GM18868 (cell line): ENCODE measurements around the gene SMYD4.
"Not testable (repeated sequence)": the region's sequence is repeated elsewhere in the genome, so short reads cannot be mapped to it uniquely, and the experiment has no call there.

Source experiments
- ATAC-seq: cut with Tn5 transposase; IDR thresholded peaks from one replicate; pipeline ENCODE4 v1.9.1; 2021; ENCODE audit warnings: mild to moderate bottlenecking, moderate library complexity; ENCODE audit not compliant: unreplicated experiment

Gene SMYD4

DNA sequence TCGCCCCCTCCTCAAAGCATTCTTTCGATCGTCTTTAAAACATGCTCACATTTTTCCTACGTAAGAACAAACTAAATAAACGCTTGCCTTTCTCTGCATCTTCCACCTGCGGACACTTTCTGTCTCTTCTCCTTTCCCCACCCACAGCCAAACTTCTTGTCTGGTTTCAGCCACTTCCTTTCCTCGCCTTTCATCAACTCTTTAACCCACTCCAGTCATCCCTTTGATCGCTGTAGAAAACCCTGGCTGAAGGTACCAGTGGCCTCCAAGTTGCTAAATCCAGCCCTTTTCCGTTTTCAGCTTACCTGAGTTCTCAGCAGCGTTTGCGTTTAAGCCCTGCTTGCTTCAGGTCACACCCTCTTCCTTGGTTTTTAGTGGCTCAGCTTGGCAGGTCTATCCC is 586 bp upstream of the SMYD4 start:
- ATAC-seq, result no peak

DNA sequence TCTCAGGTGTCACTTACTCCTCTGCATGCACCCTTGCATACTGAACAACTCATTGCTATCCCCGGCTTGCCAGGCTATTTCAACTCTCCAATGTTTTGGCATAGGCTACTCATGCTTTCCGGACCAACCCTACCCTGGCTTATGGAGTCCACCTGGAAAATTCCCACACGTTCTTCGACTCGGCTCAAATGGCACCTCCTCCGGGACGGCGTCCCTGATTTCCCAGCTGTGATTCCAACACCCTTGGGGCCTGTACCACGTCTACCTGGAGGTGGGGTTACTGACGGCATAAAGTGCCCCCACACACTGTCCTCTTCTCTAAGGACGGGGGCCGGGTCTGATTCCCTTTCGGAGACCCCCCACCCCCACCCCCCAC is 498 bp downstream of the SMYD4 start:
- no peak for ATAC-seq

DNA sequence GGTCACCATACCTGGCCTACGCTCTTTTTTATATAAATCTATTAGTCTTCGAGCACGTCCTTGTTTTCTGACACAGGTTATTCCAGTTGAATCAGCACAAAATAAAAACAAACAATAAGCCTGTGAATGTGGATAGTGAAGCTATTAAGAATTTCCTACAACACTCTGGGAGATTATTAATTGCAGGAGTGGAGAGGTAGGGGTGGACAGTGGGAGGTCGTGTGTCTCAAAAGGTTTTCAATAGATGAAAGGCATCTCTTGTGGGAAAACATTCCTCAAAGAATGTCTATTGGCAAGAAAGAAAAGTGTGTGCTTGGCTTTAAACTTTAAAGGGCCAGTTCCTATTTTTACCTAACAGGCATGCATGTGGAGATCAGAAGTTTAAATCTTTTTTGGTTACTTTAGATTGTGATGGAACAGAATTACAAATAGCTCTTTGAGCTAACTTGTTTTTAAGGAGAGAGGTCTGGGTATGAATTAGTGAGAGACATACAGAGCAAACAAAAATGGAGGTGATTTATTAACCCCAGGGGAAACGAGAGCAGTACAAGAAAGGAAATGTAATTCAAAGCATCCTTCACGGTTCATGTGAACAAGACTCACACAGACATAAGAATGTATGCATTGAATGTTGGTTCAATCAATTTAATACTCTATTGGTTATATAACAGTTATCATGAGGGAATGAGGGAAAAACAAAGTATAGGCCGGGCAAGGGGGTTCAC is 9.0 kb downstream of the SMYD4 start:
- ATAC-seq, result no peak

DNA sequence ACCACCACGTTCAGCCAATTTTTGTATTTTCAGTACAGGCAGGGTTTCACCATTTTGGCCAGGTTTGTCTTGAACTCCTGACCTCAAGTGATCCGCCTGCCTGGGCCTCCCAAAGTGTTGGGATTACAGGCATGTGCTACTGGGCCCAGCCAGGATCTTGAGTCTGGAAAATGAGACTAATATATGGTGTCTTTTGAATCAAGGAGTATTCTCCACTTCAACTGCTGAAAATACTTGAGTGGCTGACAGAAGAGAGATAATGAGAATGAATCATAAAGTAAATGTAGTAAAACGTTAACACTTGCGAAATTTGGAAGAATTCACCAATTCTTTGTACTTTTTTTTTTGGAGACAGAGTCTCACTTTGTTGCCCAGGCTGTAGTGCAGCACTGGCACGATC is 16.6 kb downstream of the SMYD4 start:
- ATAC-seq, result no peak

DNA sequence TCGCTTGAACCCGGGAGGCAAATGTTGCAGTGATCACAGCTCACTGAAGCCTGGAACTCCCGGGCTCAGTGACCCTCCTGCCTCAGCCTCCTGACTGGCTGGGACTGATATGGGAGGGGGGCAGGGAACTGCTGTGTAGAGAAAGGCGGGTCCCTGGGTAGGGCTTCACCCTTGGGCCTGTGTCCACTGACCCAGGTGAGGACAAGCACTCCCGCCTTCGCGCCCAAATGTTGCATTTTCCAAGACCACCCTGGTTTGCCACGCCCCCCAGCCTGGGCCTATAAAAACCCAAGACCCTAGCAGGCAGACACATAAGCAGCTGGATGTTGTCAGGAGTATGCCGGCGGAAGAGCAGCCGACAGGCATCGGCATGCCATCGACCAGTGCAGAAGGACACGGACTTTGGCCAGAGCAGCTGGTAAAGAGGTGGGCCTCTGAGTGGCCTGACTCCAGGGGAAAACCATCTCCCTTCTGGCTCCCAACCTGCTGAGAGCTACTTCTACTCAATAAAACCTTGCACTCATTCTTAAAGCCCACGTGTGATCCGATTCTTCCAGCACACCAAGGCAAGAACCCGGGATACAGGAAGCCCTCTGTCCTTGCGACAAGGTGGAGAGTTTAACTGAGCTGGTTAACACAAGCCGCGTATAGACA is 19.1 kb downstream of the SMYD4 start:
- ATAC-seq, result no peak

DNA sequence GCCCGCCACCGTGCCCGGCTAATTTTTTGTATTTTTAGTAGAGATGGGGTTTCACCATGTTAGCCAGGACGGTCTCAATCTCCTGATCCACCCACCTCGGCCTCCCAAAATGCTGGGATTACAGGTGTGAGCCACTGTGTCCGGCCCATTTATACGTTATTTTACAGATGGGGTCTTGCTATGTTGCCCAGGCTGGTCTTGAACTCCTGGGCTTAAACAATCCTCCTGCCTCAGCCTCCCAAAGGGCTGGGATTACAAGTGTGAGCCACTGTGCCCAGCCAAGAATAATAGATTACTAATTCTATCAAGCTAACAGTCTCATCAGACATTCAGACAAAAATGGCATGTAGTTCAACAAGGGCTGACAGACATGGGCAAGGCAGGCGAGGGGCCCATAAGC is 19.9 kb downstream of the SMYD4 start:
- ATAC-seq, result not testable (repeated sequence)

DNA sequence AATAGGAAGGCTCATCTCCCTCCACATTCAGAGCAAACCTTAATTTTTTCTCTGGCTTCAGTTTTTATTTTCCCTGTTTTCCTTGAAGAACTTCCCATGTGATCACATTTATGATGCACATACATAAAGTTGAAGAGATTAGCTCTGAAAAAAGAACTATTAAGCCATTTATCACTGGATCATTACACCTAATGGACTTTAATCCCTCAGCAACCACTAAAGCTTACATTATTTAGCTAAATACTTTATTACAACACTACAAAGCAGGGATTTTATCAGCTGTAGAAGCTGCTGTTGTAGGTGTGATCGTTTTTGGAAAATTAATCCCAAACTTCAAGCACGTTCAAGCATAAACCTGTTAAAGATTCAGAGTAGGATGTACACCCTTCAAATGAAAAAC is 21.1 kb downstream of the SMYD4 start:
- no peak for ATAC-seq

DNA sequence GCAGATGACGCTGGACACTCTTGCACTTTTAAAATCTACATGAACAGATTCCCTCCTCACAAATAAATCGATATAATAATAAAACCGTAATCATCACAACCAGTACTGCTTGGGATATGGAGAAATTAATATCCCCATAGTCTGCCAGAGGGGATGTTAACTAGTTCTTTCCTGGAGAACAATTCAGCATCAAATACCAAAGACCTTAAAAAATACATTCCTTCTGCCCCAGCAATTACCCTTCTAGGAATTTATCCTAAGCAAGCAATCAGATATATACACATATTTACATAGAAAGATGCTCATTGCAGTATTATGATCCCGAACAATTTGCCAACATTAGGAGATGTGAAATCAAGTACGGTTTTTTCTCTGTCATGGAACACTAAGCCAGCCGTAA is 21.8 kb downstream of the SMYD4 start:
- no peak for ATAC-seq

DNA sequence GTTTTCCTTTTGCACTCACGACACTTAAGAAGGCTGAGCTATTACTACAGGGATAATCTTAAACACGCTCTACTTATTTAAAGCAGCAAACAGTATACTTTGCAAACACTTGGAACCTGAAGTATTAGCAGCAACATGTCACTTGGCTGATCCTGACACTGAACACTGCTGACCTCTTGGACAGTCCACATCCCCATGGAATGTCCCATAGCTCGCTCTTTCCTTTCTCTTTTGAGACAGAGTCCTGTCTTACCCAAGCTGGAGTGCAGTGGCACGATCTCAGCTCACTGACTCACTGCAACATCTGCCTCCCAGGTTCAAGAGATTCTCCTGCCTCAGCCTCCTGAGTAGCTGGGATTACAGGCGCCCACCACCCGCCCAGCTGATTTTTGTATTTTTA is 26.4 kb downstream of the SMYD4 start:
- no peak for ATAC-seq

DNA sequence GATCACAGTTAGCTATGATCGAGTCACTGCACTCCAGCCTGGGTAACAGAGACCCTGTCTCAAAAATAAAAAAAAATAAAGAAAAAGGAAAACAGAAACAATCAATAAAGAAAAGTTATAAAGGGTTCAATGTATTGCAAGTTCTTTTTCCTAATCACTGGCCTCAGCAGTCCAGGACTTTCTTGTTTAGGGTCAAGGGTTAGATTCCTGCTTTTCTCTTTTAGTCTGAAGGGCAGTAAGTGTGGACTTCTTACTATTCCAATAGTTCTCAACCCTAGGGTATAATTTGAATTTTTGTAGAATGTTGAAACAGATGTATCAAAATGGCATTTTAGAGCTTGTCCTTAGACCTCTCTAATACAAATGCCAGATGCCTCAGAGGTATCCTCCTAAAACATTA is 27.3 kb downstream of the SMYD4 start:
- ATAC-seq, result no peak

DNA sequence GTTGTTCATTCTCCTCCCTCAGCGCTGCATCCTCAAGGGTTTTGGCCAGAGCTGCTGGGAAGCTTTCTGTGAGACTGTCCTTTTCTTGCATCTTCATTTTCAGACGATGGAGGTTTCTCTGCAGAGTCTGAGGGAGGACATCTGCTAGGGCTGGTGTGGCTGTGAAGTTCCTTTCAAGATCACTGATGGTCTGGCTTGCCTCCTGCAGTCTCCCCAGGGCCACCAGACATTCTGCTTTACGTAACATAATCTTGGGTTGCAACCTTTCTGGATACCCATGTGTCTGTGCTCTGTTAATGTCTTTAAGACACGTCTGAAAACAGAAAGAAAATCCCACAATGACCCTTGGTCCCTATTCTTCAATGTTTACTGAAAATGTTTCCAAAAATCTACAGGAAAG is 29.0 kb downstream of the SMYD4 start:
- ATAC-seq, result no peak

DNA sequence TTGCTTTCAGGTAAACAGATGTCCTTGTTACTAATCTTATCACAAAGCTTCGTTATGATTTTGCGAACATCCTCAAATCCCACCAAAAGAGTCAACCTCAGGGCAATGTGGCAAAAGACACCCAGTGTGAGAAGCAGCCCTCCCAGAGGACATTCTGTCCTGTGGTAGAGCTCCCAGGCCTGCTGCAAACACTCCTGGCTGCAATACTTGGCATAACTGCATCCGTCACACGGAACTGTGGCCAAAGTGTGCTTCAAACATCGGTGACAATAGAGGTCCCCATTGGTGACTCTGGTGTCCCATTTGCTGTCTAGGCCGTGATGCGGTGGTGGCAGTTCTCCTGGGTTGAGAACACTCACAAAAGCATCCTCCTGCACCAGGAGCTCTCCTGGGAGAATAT is 29.5 kb downstream of the SMYD4 start:
- no peak for ATAC-seq

DNA sequence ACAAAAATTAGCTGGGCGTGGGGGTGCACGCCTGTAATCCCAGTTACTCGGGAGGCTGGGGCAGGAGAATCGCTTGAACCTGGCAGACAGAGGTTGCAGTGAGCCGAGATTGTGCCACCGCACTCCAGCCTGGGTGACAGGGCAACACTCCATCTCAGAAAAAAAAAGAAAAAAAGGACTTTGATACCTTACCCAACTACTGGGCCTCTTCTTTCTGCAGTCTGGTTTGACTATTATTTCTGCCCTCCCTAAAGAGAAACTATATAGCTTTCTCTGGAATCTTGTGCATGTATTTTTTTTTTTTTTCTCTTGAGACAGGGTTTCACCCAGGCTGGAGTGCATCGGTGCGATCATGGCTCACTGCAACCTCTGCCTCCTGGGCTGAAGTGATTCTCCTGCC is 31.9 kb downstream of the SMYD4 start:
- ATAC-seq, result not testable (repeated sequence)

DNA sequence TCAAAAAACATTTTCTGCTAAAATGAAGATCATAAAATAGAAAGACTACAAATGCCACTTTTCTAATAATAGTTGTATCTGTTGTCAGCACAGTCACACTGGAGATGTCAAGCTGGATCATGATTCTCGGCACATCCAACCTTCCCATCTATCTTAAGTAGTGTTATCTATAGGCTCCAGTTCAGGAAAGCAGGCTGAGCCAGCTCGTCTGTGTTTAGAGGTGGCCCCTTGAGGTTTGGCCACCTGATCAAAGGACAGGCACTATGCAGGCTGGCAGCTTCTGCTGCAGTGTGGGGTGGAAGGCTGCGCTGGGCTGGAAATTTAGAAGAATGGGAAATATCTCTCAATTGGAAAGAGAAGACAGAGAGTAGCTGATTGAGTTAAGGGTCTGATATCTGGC is 32.4 kb downstream of the SMYD4 start:
- no peak for ATAC-seq

DNA sequence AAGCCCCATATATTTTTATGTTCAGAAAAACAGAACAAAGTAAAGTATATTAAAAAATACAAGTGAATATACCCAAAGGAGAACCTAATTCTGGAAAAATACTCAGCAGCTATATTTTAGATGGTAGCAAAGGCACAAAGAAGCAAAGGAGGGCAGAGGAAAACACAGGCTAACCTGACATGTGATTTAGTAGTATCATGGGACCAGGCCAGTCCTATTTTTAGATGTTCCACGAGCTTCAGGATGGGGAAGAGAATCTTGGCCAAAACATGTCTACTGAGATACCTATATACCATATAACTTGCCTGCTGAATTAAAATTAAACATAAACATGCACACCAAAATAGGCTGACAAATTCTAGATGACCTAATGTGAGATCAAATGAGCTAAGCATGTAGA is 32.9 kb downstream of the SMYD4 start:
- ATAC-seq, result no peak

DNA sequence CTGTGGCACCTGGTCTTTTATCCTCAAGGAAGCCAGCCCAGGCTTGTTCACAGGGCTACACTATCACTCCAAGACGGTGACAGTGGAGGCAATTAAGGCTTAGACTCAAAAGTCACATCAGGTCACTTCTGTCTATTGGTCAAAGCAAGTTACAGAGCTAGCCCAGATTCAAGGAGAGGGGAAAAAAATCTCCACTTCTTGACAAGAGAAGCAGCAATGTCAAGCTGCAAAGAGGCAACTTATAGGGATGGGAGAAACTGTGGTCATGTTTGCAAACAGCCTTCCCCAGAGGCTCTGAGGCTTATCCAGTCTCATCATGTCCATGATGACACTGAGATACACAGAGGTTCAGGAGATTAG is 36.3 kb downstream of the SMYD4 start:
- ATAC-seq, result no peak

DNA sequence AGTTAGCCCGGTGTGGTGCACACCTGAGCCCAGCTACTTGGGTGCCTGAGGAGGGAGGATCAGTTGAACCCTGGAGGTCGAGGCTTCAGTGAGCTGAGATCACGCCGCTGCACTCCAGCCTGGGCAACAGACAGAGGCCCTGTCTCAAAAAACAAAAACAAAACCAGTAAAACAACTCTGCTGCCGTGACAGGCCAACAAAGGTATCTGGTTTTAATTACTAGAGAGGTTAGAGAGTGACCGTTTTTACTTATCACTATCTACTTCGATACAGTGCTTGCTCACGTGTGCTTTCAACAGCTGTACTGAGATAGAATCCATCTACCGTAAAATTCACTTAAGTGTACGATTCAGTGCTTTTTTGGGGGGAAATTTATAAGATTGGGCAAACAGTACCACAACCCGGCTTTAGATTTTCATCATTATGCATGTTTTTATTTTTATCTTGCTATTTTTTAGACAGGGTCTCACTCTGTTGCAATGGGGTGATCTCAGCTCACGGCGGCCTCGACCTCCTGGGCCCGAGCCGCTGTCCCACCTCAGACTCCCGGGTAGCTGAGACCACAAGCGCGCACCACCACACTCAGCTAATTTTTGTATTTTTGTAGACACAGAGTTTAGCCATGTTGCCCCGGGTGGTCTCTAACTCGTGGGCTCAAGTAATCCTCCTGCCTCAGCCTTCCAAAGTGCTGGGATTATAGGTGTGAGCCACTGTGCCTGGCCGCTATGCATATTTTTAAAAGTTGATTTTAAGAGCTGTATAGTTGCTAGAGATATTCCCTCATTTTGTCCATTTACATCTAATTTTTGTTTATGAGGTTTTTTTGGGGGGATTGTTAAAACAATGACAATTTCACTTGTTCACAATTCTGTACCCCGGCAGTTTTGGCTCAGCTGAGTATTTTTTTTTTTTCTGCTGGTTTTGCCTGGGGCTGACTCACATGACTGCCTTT is 36.9 kb downstream of the SMYD4 start:
- no peak for ATAC-seq

DNA sequence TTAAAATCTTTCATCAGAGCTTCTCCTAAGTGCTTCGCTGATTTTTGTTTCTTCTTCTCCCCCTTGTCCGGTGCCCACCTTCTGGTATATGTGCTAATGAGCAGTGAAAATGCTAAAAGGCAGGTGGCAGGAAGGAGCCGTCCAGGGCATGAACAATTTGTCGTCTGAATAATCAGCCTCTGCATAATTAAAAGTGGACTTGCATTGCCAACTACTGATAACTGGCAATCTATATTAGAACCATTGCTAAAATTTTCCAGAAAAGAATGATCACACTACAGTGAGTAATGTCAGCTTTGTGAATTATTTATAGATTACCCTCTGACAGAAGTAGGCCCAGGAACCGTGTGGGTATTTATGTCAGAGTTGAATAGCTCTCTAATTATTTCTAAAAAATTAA is 39.8 kb downstream of the SMYD4 start:
- ATAC-seq, result no peak

DNA sequence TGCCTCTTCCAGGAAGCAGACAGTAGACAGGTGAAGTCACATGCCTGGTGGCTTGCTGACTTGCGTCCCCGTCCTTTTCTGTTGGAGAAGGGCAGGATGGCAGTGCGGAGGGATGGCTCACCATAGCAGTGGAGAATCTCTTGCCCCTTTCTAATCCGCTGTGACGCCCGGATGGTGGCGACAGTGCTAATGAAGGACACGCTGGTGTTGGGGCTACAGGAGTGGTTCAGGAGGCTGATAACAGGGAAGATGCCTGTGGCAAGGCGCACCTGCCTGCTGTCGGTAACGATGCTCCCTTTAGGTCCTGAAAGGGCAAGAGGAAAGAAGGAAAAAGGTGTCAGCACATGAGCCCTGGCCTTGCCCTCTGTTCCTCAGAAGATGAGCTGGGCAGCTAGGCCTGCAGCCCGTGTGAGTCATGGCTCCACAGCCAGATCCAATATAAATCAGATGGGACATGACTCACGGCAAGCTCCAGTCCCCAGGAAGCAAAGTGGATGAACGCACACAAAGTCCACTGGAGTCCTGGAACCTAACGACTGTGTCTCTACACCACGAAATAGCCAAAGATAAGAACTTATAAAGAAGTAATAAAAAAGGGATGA is 42.3 kb downstream of the SMYD4 start:
- ATAC-seq, result no peak

DNA sequence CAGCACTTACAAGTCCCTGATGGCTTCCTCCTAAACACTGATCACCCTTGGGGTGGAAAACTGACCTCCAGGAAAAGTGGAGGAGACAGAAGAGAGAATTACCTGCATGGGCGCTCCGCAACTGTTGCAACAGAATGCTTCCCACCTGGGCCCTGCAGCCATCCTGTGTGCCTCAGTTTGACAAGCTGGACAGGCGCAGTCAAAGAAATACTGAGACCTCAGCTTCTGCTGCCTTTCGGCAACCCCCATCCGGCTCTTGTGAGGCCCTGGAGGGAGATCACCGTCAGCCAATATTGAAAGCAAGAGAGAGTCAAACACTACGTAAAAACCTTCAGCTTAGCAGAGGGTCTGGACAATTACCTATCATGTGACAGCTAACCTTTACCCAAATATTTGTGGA is 43.0 kb downstream of the SMYD4 start:
- no peak for ATAC-seq

DNA sequence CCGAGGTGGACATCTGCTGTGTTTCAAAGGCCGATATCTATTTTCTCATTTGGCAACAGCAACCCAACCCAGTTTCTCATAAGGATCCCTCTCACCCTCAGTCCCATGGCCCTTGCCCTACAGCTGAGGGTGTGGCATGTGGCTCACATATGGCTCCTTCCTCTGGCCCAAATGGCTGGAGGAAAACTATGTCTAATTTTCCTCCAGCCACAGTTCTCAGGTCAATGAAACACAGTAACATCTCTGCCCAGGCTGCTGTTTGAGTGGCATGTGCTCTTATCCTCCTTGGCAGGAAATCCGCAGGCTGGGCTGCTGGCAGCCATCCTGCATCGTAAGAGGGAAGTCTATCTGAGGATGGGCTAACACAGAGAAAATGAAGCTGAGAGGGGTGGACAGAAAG is 43.8 kb downstream of the SMYD4 start:
- no peak for ATAC-seq
